HuH-7.5 (cell line): ENCODE results near the gene GDF7.

Experiments used
- DNase-seq: peaks from one replicate; pipeline ENCODE4 v3.0.0; 2011; ENCODE audit warnings: low spot score

Gene GDF7

DNA sequence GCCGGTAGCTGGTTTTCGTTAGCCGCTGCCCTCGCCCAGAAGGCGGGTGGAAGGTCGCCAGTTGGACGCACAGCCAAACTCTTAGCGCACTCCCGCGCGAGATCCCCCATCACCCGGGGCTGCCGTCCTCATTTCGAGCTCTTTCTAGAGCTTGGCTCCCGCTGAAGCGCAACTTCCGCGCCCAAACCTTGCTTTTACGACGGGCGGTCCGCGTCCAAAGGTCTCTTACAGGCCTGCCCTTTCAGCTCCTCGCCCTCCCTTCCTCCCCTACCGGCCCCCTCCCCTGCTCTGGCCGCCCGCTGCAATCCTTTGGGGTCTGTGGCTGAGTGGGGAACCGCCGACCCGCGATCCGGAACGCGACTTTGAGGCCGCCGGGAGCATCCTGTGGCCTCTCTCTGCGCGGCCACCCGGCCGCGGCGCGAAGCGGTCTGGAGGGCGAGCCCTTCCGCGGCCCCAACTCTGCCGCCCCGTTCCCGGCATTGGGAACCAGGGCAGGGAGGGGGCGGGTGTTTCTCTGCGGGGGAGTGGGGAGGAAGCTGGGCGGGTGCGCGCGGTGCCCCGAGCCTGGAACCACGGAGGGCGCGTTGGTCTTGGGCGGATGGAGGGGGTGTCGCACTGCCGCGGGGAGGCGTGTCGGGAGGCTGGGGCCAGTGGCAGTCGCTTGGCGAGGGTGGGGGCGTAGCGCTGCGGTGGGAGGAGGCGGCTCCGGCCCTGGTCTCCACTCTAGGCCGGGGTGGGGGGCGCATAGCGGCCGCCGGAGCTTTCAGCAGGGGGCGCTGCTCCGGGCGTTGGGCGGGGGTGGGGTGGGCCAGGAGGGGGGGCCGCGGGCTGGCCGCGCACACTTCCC, at the start of gene GDF7:
Gene GDF7, plus strand, starts transcription at position 841 of the 847 bp plus-strand sequence. CDS start 96 bp downstream, outside the sequence.
- peak; percentile 91 for DNase-seq

DNA sequence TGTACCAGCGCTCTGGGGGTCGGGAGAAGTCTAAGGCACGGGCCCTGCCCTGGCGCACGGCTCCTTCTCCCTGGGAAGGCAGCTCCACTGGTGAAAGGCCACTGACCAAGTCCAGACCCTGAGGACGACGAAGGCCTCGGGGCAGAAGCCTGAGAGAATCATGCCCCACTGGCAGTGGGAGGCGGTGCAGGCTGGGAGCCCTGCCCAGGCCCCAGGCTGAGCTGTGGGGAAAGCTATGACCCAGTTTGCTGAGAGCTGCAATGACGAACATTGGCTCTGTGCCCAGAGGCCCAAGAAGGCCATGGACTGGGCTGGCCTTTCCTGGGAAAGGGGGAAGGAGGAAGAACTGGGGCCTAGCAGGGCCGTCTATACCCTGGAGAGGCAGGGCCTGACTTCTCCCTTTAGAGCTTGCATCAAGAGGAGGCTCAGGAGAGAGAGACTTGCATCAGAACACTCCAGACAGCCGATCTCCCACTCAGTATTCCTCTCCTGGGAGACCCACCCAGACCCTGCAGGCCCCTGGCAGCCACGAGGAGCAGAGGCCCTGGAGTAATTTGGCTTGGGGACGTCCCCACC, 49.0 kb upstream of the GDF7 start:
- peak; percentile 77 for DNase-seq

DNA sequence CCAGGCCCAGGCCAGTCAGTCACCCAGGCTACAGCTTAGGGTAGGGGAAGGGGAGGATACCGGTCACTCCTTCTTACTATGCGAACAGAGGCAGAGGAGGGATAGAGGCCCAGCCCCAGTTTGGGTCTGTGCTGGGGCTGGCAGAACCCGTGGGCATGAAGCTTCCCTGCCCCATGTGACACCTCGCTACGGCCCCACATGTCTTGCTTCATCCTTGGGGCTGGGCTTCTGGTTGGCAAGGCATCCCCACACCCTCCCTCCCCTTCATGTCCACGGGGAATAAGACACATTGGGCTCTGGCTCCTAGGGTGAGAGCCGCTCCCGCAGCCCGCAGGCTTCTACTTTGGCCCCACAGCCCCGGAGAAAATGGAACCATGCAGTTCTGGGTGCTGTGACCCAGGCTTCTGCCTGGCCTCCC, 48.5 kb upstream of the GDF7 start:
- no peak for DNase-seq

DNA sequence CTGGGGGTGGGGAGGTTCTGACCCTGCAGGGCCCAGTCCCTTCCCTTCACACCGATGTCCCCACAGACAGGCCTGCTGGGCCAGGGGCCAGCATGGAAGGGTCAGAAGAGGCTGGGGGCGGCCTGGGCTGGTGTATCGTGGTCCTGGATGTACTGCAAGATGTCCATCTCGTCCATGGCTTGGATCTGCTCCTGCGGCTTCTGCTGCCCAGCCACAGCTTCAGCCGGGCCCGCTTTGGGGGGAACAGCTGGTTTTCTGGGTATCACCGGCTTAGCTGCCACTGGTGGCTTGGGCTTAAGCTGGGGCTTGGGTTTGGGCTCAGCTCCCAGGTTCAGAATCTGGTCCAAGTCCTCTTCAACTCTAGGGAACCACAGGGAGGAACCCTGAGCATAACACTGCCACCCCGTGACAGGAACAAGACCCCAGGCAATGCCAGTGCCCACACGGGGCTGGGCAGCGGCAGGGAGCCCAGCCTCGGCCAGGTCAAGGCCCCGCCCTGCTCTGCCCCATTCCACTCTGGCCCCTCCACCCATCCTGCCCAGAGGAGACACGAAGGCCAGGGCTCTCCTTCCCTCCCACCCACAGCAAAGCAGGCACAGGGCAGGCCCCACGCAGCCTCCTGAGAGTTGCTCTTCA, 47.9 kb upstream of the GDF7 start:
- no peak for DNase-seq

DNA sequence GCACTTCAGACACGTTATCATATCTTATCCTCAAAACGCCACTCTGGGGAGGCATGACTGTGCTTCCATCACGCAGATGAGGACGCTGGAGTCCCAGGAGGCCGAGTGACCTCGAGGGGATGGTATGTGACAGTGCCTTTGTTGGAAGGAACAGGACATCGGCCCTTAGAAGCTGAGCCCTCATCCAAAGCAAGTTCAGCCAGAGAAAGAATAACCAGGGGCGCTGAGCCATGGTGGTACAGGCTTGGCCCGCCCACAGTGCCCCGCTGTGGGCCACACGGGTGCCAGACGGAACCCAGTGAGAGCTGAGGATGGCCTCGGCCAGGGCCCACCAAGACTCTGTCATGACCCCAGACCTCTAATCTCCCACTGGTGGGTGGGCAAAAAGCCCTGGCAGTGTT, 47.3 kb upstream of the GDF7 start:
- DNase-seq: no peak

DNA sequence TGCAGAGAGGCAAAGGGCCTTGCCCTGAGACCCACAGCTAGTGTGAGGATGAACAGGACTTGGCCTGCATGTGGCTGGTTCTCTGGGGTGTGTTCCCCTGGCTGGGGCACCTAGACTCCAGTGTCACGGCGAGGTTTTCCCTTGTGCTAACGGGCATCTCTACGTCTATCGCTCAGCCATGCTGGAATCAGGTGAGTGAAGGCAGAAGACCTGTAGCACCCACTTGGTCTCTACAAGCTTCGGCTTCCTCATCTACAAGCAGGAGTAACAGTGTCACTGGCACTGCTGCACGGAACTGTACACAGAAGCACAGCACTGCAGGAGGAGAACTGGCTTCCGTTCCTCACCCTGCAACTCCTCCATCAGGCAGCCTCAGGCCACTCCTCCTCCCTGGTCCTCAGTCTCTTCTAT, 46.7 kb upstream of the GDF7 start:
- no peak for DNase-seq

DNA sequence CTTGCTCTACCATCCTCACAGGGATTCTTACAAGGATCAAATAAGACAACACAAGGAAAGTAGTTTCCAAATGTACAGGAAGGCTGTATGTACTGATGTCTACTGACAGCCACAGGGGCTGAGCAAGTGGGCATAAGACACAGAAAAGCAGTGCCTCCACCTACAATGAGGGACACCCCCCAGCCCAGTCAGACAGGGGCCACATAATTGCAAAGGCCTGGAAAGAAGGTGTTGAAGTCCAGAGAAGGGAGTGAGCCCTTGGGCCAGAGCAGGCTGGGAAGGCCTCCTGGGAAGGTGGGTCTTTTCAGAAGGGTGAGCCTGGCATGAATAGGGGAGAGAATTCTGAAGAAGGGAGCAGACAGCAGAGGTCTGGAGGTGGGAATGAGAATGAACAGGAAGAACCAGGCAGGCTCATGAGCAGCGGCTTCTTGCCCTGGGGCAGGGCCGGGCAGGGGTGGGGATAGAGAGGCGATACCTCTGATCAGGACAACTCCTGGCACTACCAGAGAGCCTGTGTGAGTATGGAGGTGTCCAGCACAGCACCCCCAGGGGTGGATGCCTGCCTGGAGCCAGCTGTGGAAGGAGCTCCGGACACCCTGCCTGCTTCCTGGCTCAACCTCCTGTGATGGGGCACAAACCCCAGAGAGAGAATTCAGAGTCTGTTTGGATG, 46.1 kb upstream of the GDF7 start:
- DNase-seq: no peak

DNA sequence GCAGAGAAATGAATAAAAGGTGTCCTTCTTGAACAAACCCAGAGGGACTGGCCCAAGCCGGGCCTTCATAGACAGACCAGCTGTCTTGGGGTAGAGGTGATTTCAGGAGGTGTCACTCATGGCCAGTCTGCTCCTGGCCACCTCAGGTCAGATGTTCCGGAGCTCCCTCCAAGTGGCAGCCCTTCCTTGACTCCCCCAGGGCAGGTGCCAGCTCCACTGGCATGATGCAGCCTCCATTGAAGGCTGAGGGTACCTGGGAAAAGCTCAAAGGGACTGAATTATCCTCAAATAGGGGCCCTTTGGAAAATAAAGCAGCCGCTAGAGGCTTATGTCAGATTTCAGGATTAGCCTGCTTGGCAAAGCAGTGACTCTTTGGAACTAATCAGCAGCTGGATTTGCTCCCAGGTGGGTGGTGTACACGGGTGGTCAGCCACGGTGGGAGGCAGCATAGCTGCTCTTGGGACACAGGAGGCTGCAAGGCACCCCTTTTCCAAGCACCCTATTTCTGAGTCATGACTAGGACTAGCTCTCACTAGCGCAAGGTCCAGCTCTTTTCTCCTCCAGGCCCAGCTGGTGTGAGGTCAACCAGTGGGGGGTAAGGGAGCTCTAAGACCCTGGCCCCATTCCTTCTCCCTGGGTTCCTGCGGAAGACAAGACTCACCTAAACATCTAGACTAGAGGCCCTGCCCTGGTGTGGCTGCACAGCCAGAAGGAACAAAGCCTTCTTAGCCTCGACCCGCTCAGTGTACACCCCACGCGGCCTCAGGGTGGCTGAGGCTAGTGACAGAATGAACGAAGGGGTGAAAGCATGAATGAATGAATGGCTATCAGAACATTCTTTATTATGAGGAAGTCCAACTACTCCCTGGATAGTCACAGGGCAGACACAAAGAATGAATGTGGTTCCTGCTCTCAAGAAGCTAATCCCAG, 45.3 kb upstream of the GDF7 start:
- DNase-seq: no peak

DNA sequence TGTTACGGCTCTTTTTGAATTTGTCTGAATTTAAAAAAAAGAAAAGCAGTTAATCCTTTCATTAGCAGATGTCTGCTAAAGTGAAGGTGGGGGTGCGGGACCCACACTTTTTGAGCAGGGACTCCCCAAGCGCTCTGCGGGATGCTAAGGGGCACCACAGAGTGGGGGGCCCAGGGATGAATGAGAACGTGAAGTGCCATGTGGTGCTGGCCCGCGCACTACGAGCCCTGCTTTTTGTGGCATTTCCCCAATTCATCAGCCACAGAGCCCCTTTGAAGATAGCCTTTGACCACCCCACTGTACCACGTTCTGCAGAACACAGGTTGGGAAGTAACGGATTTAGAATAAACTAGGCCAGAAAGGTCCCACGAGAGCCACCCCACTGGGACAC, 44.7 kb upstream of the GDF7 start:
- no peak for DNase-seq

DNA sequence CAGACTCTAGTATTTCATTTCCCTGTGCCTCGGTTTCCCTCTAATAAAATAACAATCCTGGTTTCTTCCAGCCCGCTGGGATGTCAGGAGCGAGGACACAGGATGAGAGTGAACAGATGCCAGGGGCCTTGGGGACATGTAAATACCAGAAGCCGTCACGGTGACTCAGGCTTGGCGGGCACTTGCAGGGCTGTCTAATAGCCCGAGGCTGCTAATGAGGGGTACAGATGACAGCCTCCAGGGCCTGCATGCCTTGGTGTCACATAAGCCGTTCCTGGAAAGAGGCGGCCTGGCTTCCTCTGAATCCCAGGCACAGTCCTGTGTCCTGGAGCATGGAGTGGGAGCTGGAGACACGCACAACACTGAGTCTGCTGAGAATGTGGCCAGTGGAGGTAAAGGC, 44.2 kb upstream of the GDF7 start:
- no peak for DNase-seq

DNA sequence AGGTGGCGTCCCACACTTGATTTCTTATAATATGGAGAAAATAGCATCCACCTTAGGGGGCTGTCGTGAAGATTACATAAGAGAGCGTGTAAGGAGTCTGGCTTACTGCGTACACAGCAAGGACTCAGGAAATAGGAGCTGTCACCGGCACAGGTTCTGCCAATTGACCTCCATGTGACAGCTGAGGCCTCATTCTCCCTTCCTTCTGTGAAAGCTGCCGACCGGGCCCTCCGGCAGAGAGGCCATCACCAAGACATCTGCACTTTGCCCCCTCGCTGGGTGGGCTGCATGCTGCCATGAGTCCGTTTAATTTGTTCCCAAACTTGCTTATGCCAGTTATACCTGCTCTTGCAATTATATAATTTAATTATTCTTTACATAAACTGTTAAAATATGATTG, 43.7 kb upstream of the GDF7 start:
- DNase-seq: no peak

DNA sequence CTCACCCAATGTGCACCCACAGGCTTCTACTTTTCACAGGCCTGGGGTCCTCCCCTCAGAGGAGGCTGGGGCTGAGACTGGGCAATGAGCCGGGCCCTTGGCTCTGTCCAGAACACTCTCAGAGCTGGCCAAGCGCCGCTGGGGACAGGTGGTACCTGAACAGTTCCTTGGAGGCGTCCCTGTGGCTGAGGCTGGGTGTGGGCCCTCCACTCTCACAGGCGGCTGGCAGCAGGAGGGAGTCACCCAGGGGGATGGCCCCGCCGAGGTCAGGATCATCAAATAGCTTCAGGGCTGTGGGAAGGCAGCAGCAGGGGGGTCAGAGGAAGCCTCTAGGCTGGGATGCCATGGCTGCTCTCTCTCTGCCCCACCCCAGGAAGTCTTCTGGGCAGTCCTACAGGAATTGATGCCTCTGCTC, 43.2 kb upstream of the GDF7 start:
- no peak for DNase-seq

DNA sequence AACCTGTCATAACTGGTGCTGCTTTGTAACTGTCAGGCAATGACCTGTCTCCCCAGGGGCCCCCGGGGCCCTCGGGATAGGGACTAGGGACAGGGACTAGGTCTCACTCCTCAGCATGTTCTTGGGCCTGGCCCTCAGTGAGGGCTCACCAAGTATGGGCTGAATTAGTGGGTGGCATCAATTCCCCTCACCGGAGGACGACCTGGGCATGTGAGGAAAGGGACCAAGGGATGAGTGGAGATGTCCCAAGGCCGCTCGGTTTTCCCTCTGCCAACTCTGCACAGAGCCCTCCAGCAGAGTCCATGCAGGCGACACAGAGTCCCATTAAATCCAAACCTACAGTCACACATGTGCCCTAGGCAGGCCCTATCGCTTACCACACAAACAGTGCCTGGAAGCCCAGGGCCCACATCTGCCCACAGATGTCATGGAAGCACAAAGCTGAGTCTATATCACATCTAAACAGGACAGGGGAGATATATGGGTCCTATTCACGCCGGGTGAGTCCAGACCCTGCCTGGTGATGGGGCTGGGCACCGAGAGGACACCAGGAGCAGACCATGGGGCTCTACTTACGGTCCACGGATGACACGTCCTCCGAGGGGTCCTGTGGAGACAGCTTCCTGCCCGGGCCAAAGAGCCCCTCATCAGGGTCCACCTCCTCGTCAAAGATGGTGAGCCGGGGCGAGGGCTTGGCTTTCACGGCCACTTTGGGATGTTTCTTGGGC, 42.6 kb upstream of the GDF7 start:
- no peak for DNase-seq

DNA sequence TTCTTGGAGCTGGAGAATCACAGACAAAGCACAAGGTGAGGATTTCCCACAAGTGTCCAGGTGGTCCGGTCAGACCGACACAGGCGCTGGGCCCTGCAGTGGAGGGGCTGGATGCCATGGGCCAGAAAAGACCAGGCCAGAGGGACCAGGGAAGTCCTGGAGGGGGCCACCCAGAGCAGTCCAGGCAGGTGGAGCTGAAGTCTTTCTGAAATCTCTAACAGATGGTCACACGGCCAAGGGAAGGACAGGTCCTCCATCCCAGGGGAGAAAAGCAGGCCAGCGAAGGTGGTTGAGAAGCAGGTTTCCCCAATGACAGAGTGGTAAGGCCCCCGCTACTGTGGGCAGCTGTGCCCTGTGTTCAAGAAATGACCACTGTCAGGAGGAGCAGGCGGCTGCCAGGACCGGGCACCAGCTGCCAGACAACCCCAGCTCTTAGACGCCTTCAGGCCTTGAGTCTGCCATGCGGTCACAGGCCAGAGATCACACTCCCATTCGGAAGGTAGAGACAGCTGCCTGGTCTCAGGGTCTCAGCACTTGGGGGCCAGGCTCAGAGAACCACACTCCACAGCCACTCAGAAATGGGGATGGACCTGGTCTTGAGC, 42.0 kb upstream of the GDF7 start:
- no peak for DNase-seq

DNA sequence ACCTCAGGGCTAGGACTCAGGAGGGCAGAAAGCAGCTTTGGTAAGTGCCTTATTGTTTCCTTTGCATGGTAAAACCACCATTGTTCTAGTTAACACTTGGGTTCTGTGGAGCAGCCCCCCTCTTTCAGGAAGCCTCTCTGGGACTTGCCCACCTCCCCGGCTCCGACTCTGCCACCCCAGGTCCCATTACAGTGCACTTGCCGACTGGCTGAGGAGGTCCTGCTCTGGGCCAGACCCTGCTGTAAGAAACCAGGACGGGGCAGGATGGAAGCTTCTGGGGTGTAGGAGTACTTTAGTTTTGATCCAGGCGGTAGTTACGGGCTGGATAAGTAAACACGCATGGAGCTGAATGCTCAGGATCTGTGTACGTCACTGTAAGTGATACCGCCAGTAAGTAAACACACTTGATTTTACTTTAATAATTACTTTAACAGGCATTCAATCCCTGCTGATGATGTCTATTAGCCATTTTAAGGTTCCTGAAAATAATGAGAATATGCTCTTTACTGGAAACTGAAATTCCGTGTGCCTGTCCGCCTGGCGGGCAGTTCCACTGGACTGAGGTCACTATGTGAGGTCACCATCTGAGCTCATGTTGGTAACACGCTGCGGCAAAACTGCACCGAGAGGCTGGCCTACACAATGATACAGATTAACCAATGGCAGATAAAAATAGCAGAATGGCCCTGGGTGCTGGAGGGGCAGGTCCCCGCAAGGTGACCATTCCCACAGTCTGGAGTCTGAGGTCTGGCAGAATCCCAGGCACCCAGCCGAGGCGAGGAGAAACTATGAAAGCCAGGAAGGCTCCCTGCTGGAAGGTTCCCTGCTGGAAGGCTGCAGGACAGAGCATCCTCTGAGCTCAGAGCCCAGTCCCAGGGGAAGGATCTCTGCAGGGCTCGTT, 41.2 kb upstream of the GDF7 start:
- no peak for DNase-seq

DNA sequence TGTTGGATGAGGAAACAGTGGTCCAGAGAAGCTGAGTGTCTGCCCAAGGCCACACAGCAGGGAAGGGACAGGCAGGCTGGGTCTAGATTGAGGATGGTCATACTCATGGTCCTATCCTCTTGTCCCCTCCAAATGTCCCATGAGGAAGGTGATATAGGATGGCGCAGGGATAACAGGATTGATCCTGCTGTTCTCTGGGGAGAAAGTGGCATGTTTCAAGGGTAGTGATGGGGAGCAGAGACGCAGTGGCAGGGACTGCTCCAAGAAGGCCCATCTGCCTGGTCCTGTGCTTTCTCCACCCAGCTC, 40.6 kb upstream of the GDF7 start:
- DNase-seq: no peak

DNA sequence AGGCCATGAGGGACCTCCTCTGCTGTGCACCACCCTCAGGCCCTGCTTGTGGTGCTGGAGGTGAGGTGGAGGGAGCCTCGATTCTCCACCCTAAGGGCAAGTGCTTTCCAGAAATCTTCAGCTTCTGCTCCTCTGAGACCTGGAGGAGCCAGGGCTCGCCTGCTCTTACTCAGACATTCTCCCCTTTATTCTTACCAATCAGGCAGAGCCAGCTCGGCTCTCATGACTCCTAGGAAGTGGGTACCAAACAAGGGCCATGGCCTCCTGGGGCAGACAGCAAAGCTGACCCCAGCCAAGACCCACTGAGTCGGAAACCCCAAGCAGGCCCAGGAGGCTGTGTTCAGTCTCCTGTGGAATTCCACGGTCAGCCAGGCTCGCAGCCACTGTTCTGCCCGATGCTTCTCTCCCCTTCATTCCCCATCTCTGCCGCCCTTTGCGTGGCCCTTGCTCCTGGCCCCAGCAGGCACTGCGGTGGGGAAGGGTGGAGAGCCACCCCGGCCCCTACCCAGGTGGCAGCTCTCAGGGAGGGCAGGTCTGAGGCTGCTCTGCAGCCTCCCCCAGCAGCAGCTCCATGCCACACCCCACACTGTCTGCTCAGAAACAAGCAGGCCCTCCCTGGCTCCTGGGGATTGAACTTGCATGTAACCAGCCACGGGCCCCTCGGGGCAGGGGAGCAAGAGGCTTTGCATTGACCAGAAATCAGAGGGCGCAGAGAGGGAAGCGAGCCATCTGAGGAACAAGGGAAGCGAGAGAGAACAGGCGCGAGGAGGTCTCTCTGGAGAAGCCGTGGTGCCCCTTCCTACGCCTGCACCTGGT, 40.0 kb upstream of the GDF7 start:
- DNase-seq: no peak

DNA sequence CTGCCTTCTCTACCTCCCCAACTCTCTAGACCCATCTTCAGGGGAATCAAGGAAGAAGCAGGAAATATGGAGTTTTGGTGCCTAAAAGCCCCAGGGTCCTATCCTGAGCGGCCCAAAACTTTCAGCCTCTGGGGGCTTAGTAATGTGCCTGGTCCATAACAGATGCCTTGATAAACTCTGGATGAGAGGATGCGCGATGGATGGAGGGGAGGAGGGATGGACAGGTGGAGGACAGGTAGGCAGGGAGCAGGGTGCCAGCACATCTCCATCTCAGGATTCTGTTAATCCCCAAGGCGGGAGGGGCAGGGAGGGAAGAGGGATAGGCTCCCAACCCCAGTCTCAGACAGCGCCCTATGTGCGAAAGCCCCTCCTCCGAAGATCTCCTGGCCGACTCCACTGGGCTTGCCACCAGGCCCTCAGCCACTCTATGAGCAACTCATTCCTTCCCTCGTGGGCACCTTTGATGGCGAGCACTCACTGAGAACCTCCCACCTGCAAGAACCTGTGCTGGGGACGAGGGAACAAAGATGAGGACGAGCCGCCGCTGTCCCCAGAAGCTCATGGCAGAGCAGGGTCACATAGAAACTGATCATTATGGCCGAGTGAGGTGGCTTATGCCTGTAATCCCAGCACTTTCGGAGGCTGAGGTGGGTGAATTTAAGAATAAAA, 39.1 kb upstream of the GDF7 start:
- no peak for DNase-seq
